IPS-15b (cell line): ENCODE results near the gene ZNF688.
A peak's percentile ranks its signal among the peaks of the same experiment; 100 is the strongest.

ENCODE experiments used
- H3K27me3 ChIP-seq: one replicate; pipeline ENCODE4 v1.6.1; 2013; ENCODE audit warnings: low read length; ENCODE audit not compliant: control insufficient read depth, insufficient read depth
- H3K36me3 ChIP-seq: one replicate; pipeline ENCODE4 v1.6.1; 2013; ENCODE audit warnings: low read length; ENCODE audit not compliant: control insufficient read depth, insufficient read depth
- H3K4me1 ChIP-seq: one replicate; pipeline ENCODE4 v1.6.1; 2013; ENCODE audit warnings: mild to moderate bottlenecking, low read length; ENCODE audit not compliant: control insufficient read depth, insufficient read depth
- H3K4me3 ChIP-seq: one replicate; pipeline ENCODE4 v1.5.1; 2013; ENCODE audit warnings: low read depth, low read length
- H3K9ac ChIP-seq: one replicate; pipeline ENCODE4 v1.6.1; 2013; ENCODE audit warnings: low read depth, mild to moderate bottlenecking, low read length
- H3K9me3 ChIP-seq: one replicate; pipeline ENCODE4 v1.6.1; 2013; ENCODE audit warnings: mild to moderate bottlenecking, low read length; ENCODE audit not compliant: control insufficient read depth, insufficient read depth

Gene ZNF688

DNA sequence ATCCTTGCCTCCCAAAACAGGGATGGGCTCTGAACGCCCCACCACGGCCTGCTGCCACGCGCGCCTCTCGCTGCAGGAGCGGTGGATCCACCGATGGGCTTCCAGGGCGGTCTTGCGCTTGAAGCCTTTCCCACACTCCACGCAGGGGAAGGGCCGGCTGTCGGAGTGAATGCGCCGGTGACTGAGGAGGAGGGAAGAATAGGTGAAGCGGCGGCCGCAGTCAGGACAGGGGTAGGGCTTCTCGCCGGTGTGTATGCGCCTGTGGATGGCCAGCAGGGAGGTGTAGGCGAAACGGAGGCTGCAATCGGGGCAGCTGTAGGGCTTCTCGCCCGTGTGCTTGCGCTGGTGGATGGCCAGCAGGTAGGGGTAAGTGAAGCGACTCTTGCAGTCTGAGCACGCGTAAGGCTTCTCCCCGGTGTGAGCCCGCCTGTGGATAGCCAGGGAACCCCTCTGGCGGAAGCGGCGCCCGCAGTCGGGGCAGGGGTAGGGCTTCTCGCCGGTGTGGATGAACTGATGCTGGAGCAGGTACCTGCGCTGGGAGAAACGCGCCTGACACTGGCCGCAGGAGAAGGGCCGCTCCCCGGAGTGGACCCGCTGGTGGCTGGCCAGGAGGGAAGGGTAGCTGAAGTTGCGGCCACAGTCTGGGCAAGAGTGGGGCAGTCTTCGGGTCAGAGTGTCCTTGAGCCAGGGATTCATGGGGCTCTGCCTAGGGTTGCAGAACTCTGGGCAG lies 11.3 kb upstream of the ZNF688 start:
- H3K36me3 ChIP-seq = peaks cover 26% of the 10 kb centered on the region
- no peaks in the 10 kb centered on the region for H3K4me1 ChIP-seq
- no peak overlapping the region for H3K4me3 ChIP-seq
- H3K27me3 ChIP-seq = no peaks in the 10 kb centered on the region
- H3K9ac ChIP-seq = no peak overlapping the region
- H3K9me3 ChIP-seq = no peaks in the 10 kb centered on the region

DNA sequence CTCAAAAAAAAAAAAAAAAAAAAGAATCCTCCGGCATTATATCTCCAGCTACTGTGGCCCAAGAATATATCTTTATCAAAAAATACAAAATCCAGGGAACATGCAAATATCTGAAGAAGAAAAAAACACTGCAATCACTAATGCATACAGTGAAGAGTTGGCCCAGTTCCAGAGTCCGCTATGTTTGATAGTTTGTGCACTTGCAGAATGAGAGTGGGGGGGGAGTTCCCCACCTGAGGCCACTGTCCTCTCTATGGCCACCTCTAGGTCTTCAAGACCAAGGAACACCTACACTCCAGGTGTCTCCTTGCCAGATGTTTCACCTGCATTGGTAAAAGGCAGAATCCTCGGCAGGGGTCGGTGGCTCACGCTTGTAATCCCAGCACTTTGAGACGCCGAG lies 9.9 kb upstream of the ZNF688 start:
- no peaks in the 10 kb centered on the region for H3K9me3 ChIP-seq
- H3K9ac ChIP-seq = no peak overlapping the region
- H3K4me1 ChIP-seq = no peaks in the 10 kb centered on the region
- H3K4me3 ChIP-seq = no peak overlapping the region
- no peaks in the 10 kb centered on the region for H3K27me3 ChIP-seq
- peaks cover 26% of the 10 kb centered on the region for H3K36me3 ChIP-seq

DNA sequence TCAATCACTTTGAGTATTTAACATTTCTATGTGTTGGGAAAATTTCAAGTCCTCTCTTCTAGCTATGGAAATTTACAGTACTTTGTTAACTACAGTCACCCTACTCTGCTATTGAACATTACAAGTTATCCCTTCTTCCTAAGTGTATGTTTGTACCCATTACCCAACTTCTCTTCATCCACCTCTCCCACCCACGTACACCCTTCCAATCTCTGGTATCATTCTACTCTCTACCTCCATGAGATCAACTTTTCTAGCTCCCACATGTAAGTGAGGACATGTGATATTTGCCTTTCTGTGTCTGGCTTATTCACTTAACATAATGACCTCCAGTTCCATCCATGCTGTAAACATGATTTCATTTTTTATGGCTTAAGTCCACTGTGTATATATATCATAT lies 3.2 kb upstream of the ZNF688 start:
- Histone ChIP-seq H3K9me3 (no peaks in the 10 kb centered on the region), H3K36me3 (peaks cover 3% of the 10 kb centered on the region), H3K9ac (no peak overlapping the region), H3K4me1 (peaks cover 2% of the 10 kb centered on the region), H3K4me3 (no peak overlapping the region), H3K27me3 (no peaks in the 10 kb centered on the region)

DNA sequence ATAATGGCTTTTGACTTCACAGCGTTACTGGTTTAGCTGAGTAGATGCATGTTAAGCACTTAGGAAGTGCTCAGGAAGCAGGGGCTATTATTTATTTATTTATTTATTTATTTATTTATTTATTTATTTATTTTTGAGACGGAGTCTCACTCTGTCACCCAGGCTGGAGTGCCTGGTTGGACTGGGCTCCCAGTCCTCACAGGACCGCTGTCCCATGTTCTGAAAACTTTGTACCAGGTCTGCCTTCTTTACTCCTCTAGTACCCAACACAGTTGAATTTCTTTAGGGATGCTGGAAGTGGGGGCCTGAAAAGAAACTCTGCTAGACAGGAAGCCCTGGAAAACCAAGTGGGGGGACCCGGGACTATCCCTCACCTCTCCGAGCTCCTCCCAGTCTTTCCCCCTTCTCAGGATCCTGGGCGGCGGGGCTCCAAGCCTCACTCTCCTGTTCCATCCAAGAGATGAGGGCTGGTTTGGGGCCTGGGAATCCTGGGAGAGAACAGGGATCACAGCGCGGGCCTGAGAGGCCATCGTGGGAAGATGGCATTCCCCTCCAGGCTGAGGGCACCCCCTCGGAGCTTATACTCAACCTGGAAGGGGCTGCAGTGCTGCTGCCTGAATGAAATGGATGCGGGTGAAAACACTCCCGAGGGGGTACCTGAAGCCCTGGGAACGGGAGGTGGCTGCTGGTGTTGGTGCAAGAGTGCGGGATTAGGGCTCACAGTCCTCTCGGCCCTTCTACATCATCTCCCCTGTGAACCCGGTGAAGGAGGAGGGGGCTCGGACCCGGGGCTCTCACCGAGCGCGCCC lies 674 bp downstream of the ZNF688 start:
- H3K36me3 ChIP-seq = no peaks in the 10 kb centered on the region
- H3K9ac ChIP-seq = peak overlapping the region; percentile 83
- peaks cover 2% of the 10 kb centered on the region for H3K27me3 ChIP-seq
- peaks cover 2% of the 10 kb centered on the region for H3K4me1 ChIP-seq
- peak overlapping the region; percentile 89 for H3K4me3 ChIP-seq
- no peaks in the 10 kb centered on the region for H3K9me3 ChIP-seq

DNA sequence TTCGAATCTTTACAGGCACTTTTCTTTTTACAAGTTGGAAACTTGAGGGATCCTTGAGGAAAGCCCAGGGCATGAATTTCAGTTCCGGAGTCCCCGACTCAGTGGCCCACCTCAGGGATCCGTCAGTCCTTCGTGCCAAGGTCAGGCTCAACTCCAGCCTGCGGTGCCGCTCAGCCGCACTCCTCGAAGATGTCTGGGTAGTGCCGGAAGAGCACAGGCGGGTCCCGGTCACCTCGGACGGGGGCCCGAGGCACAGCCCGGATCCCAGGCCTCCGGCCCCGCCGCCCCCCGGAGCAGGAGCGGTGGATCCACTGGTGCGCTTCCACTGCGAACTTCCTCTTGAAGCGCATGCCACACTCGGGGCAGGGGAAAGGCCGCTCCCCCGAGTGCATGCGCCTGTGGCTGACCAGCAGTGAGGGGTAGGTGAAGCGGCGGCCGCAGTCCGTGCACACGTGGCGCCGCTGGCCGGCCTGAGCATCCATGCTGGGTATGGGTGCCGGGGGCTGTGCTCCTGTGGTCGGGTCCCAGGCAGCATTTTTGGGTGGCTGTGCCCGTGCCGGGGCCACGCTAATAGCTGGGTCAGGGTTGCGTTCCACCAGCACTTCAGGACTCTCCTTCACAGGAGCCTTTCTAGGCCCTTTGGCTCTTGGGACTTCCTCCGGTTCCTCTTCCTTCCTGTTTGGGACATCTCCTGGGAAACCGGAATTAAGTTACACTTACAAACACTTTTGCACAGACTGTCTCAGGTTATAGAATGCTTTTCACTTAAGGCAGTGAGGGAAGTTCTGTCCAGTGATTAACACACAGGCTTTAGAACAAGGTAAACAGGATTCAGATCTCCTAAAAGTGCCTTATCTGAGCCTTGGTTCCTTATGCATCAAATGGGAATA lies 1.5 kb downstream of the ZNF688 start:
- Histone ChIP-seq H3K36me3 (no peaks in the 10 kb centered on the region), H3K4me1 (peaks cover 2% of the 10 kb centered on the region), H3K9me3 (no peaks in the 10 kb centered on the region), H3K4me3 (no peak overlapping the region), H3K27me3 (peaks cover 2% of the 10 kb centered on the region), H3K9ac (no peak overlapping the region)

DNA sequence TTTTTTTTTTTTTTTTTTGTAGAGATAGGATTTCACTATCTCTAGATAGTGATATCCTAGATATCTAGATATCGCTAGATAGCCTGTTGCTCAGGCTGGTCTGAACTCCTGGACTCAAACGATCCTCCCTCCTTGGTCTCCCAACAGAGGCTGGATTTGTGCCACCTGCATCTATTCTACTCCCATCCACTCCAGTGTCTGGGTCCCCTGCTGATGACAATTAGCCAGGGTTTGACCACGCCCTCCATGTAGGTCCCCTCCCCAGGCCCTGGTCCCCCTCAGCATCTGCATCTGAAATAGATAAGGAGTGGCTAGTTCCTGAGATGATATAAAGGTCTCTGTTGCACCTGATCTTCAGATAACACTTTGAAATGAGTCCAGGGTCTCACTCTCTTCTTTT lies 2.2 kb downstream of the ZNF688 start:
- Histone ChIP-seq H3K9ac (no peak overlapping the region), H3K27me3 (peaks cover 2% of the 10 kb centered on the region), H3K4me1 (peaks cover 2% of the 10 kb centered on the region), H3K4me3 (no peak overlapping the region), H3K9me3 (no peaks in the 10 kb centered on the region), H3K36me3 (no peaks in the 10 kb centered on the region)

DNA sequence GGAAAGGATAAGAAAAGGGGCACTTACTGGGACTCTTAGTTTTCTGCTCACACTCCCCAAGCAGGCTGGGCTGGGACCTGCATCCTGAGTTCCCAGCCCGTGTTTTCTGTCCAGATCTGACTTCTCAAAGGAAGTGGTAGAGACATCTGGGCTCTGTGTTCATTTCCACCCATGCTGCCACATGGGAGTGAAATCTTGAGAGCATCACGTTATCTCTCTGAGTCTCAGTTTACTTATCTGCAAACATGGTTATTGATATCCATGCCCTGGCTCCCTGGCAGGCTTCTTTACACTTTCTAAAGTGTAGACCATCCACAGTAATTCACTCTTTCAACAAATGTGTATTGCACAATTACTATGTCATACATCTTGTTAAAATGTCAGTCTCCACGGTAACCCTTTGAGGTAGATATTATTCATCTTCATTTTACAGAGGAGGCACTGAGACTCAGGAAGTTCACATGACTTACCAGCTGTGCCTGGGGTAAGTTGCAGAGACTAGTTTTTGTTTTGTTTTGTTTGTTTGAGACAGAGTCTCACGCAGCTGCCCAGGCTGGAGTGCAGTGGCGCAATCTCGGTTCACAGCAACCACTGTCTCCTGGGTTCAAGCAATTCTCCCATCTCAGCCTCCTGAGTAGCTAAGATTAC lies 3.4 kb downstream of the ZNF688 start:
- Histone ChIP-seq H3K4me1 (peaks cover 2% of the 10 kb centered on the region), H3K9me3 (no peaks in the 10 kb centered on the region), H3K36me3 (no peaks in the 10 kb centered on the region), H3K9ac (no peak overlapping the region), H3K27me3 (peaks cover 2% of the 10 kb centered on the region), H3K4me3 (no peak overlapping the region)

DNA sequence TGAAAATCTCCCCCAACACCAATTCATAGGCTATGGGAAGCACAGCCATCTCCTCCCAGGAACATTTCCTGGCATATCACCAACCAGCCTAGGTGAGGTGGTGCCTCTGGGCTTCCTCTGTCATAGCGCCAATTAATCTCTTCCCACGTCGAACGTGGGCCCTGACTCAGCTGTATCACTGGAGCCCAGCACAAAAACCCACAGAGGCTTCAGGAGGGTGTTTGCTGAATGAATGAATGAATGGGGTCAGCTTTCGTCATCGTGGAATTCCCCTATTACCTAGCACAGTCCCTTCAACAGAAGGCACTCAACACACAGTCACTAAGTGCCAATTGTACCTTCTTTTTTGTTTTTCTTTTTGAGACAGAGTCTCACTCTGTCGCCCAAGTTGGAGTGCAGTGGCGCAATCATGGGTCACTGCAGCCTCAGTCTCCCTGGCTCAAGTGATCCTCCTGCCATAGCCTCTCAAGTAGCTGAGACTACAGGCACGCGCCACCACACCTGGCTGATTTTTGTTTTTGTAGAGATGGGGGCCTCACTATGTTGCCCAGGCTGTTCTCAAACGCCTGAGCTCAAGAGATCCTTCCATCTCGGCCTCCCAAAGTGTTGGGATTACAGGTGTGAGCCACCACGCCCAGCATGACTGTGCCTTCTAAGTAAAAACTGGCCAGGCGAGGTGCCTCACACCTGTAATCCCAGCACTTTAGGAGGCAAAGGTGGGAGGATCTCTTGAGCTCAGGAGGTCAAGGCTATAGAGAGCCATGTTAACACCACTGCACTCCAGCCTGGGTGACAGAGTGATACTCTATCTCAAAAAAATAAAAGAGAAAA lies 4.1 kb downstream of the ZNF688 start:
- no peak overlapping the region for H3K4me3 ChIP-seq
- peaks cover 2% of the 10 kb centered on the region for H3K27me3 ChIP-seq
- H3K36me3 ChIP-seq = no peaks in the 10 kb centered on the region
- no peaks in the 10 kb centered on the region for H3K9me3 ChIP-seq
- no peak overlapping the region for H3K9ac ChIP-seq
- H3K4me1 ChIP-seq = peaks cover 2% of the 10 kb centered on the region

DNA sequence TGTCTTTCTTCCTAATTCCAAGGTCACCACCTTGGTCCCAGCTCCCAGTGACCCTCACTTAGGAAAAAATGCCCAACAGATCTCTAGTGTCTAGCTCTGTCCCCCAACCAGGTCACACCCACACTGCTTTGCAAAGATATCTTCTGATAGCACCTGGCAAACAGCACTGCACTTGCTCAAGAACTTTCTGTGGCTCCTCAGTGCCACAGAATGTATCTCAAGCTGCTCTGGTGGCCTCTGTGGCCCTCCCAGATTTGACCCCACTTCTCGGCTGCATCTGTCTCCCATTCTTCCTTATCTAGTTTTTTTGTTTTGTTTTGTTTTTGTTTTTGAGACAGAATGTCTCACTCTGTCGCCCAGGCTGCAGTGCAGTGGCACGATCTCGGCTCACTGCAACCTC lies 5.0 kb downstream of the ZNF688 start:
- Histone ChIP-seq H3K4me1 (peaks cover 2% of the 10 kb centered on the region), H3K9ac (no peak overlapping the region)

DNA sequence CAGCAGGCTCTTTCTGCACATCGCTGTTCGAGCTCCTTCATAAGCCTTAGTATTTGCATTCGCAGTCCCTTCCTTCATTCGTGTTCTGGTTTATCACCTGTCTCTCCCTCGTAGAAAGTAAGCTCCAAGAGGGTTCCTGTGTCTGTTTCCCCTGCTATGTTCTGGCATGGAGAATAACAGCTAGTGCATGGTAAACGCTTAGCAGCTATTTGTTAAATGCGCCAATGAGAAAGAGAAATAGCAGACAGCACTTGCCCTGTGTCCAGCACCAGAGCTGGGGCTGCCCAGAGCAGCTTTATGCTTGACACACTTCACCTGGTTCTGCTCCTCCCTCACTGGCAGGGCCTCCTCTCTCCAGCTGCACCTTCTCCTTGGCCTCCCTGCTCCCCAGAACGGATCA lies 5.5 kb downstream of the ZNF688 start:
- H3K4me1 ChIP-seq = peaks cover 2% of the 10 kb centered on the region
- H3K36me3 ChIP-seq = no peaks in the 10 kb centered on the region
- no peak overlapping the region for H3K4me3 ChIP-seq
- H3K9me3 ChIP-seq = no peaks in the 10 kb centered on the region
- peaks cover 2% of the 10 kb centered on the region for H3K27me3 ChIP-seq
- no peak overlapping the region for H3K9ac ChIP-seq

More for the DNA sequence above, 5.0 kb downstream of the ZNF688 start:
- Histone ChIP-seq H3K9me3 (no peaks in the 10 kb centered on the region), H3K27me3 (peaks cover 2% of the 10 kb centered on the region), H3K36me3 (no peaks in the 10 kb centered on the region), H3K4me3 (no peak overlapping the region)
